Heart left ventricle (tissue), 16 donors: ENCODE data around the gene TENT4B. TPM values are rescaled to one million over a fixed set of nuclear protein-coding genes. Genes with fewer than 3 reads are reported as not detected.

ENCODE experiments used
- ATAC-seq, 4 donors: fragments of 200-7000 bp; cut with Tn5 transposase; one replicate each; pipeline ENCODE4 v1.9.1; 2020 to 2022; ENCODE audit warnings: moderate library complexity in 4 of 4, mild to moderate bottlenecking in 3 of 4, moderate number of reproducible peaks in 1 of 4
- DNase-seq, 5 donors: peaks; one replicate each; pipeline ENCODE4 v3.0.0-alpha.2; 2020
- H3K27ac ChIP-seq, 12 donors: fragments of 200-600 bp; sonication (generic) in 4 of 12; one replicate each; pipeline versions ENCODE4 v1.5.0 to v1.8.0; 2016 to 2022; ENCODE audit warnings: mild to moderate bottlenecking in 2 of 12
- H3K27me3 ChIP-seq, 9 donors: fragments of 200-600 bp; sonication (generic) in 2 of 9; one replicate each; pipeline versions ENCODE4 v1.5.1 to v1.8.0; 2016 to 2022; ENCODE audit warnings: mild to moderate bottlenecking in 3 of 9
- H3K36me3 ChIP-seq, 9 donors: fragments of 200-600 bp; sonication (generic) in 2 of 9; one replicate each; pipeline versions ENCODE4 v1.5.0 to v1.8.0; 2018 to 2022; ENCODE audit warnings: mild to moderate bottlenecking in 2 of 9
- H3K4me1 ChIP-seq, 12 donors: fragments of 200-600 bp; sonication (generic) in 4 of 12; one replicate each; pipeline versions ENCODE4 v1.5.0 to v1.8.0; 2016 to 2022; ENCODE audit warnings: mild to moderate bottlenecking in 3 of 12
- H3K4me3 ChIP-seq, 12 donors: fragments of 200-600 bp; sonication (generic) in 4 of 12; one replicate each; pipeline versions ENCODE4 v1.5.0 to v1.8.0; 2017 to 2022; ENCODE audit warnings: mild to moderate bottlenecking in 9 of 12, moderate library complexity in 4 of 12
- H3K9me3 ChIP-seq, 12 donors: fragments of 200-600 bp; sonication (generic) in 4 of 12; one replicate each; pipeline versions ENCODE4 v1.5.0 to v1.8.0; 2016 to 2022; ENCODE audit warnings: mild to moderate bottlenecking in 1 of 12
- CTCF ChIP-seq, 12 donors: fragments of 200-600 bp; sonication (generic) in 4 of 12; IDR thresholded peaks; one replicate each; pipeline versions ENCODE4 v1.5.0 to v1.8.0; 2018 to 2022; ENCODE audit warnings: antibody characterized with exemption in 12 of 12, mild to moderate bottlenecking in 5 of 12
- POLR2A ChIP-seq, 2 donors: fragments of 450-650 bp; IDR thresholded peaks; one replicate each; pipeline ENCODE4 v1.6.1; 2017; ENCODE audit warnings: antibody characterized with exemption in 2 of 2, mild to moderate bottlenecking in 2 of 2, moderate library complexity in 2 of 2
- WGBS, 4 donors: extraction: QIAGEN DNeasy Blood & Tissue Kit in 2 of 4; methylation state at CpG; one replicate each; pipeline versions ENCODE4 v1.1.5 to v1.1.7; 2013 to 2018; 5-methylcytosine and 5-hydroxymethylcytosine counted together
- intact Hi-C, 10 donors: fragments of 100-400 bp; cut with DNase I; formaldehyde crosslinking; loops; one replicate each; pipeline versions ENCODE4 v1.11.1 to v1.14.2; 2022
- polyA plus RNA-seq, 2 donors: library from polyadenylated mRNA; stranded (reverse); fragments of 200-250 nt; gene quantifications; one replicate each; pipeline ENCODE4 v1.2.3, GENCODE V29; 2013
- total RNA-seq, 9 donors: library from RNA; depleted of rRNA in 2 of 9; stranded (reverse); fragments of >200 nt in 2 of 9; fragmentation: NEBNext Ultra II Directional in 3 of 9; extraction: Animal tissue kit (Norgen Biotek cat#: 25700) in 3 of 9; gene quantifications; one replicate each; pipeline versions ENCODE4 v1.1.0 to v1.2.4, GENCODE V29; 2016 to 2023
- donor health status: ischemic (EF 13 %, LVEDD 7.1; RV severe dilation, severe dysfunction).
- donor health status: healthy with polysubstance abuse.
- donor health status: DM: no; HTN: yes; CAD: no.
- donor health status: DM: no; HTN: no; CAD: no.
- donor health status: ischemic (EF 25% LVEDD 6.9; RV normal size, moderate dysfunction).
- donor health status: ischemic (EF 25% LVEDD 5.7; RV mildly dilated, moderate dysfunction).
- donor health status: healthy.
- donor health status: DM: yes; HTN: yes; CAD: no.
- donor health status: ischemic (EF 35%, LVEDD 5.7; RV mildly dilated, moderate dysfunction).
- donor health status: nonischemic (EF 11% LVEDD 7.7; RV severe dilation, severe dysfunction).
- donor health status: DM: yes; HTN: yes; CAD: no.
- donor health status: PGD.
- donor health status: ischemic (EF 29% LVEDD 5.4; RV normal size, mild dysfunction).
- donor health status: nonischemic (EF 23%, LVEDD 6.1; RV moderate dilation, normal function).

The TENT4B gene
- total and polyA plus RNA-seq, 11 donors = 2.2 to 8.8 (median 6.5) TPM

GRCh38 chr16:50201787-50202186 is 48.7 kb downstream of the TENT4B start:
- 56 to 81% (median 70%) methylated on average over 3 of the region's 3 CpGs for WGBS, 4 donors
- Histone ChIP-seq H3K27ac (peak overlapping the region in 2 of 12 donors; percentile 41 to 74), H3K4me1 (peaks cover 0 to 66% (median 39%) of the 10 kb centered on the region in 12 donors), H3K36me3 (no peaks in the 10 kb centered on the region), H3K27me3 (no peaks in the 10 kb centered on the region), H3K9me3 (no peaks in the 10 kb centered on the region), H3K4me3 (no peak overlapping the region)
- ATAC-seq (no peak), DNase-seq (no peak)
- intact Hi-C loops = loop anchor here in 3 of 10 donors (5.0 to 10.0 kb wide), 4 partner anchors 44 to 137 kb away; partner anchors contain the start of genes HEATR3 (in 2 of the 3) and TENT4B (in 1 of the 3)
- TF ChIP-seq POLR2A (IDR thresholded peaks at IDR 0.05) = no peak
- no peak for TF ChIP-seq CTCF (IDR thresholded peaks at IDR 0.05)

GRCh38 chr16:50202926-50203624 is 50.0 kb downstream of the TENT4B start:
- no peaks in the 10 kb centered on the region for H3K9me3 ChIP-seq
- no peaks in the 10 kb centered on the region for H3K27me3 ChIP-seq
- intact Hi-C loops = loop anchor here in 3 of 10 donors (5.0 to 10.0 kb wide), 4 partner anchors 46 to 138 kb away; partner anchors contain the start of genes HEATR3 (in 2 of the 3) and TENT4B (in 1 of the 3)
- no peaks in the 10 kb centered on the region for H3K36me3 ChIP-seq
- peaks cover 0 to 72% (median 51%) of the 10 kb centered on the region in 12 donors for H3K4me1 ChIP-seq
- H3K4me3 ChIP-seq = no peak overlapping the region
- H3K27ac ChIP-seq = peak overlapping the region in 10 of 12 donors; percentile 3 to 74 (median 34)
- no peak for TF ChIP-seq POLR2A (IDR thresholded peaks at IDR 0.05)
- TF ChIP-seq CTCF (IDR thresholded peaks at IDR 0.05) = no peak
- ATAC-seq (peak; percentile 13 to 77 (median 53)), DNase-seq (no peak)
- 40 to 53% (median 45%) methylated on average over 5 of the region's 5 CpGs for WGBS, 4 donors

GRCh38 chr16:50203681-50204080 is 50.6 kb downstream of the TENT4B start:
- ATAC-seq (peak in 2 of 4 donors; percentile 18 to 35), DNase-seq (no peak)
- 78 to 86% (median 83%) methylated on average over 5 to 6 of the region's 6 CpGs for WGBS, 4 donors
- no peak for TF ChIP-seq POLR2A (IDR thresholded peaks at IDR 0.05)
- TF ChIP-seq CTCF (IDR thresholded peaks at IDR 0.05) = no peak
- Histone ChIP-seq H3K27me3 (no peaks in the 10 kb centered on the region), H3K4me1 (peaks cover 2 to 72% (median 56%) of the 10 kb centered on the region in 12 donors), H3K9me3 (no peaks in the 10 kb centered on the region), H3K4me3 (no peak overlapping the region), H3K27ac (peak overlapping the region in 10 of 12 donors; percentile 3 to 74 (median 34)), H3K36me3 (no peaks in the 10 kb centered on the region)
- intact Hi-C loops = loop anchor here in 3 of 10 donors (5.0 to 10.0 kb wide), 4 partner anchors 46 to 139 kb away; partner anchors contain the start of genes HEATR3 (in 2 of the 3) and TENT4B (in 1 of the 3)

GRCh38 chr16:50204453-50205108 is 51.5 kb downstream of the TENT4B start:
- ATAC-seq (no peak), DNase-seq (no peak)
- no peaks in the 10 kb centered on the region for H3K9me3 ChIP-seq
- no peaks in the 10 kb centered on the region for H3K36me3 ChIP-seq
- no peaks in the 10 kb centered on the region for H3K27me3 ChIP-seq
- H3K4me3 ChIP-seq = no peak overlapping the region
- 72 to 80% (median 77%) methylated on average over 6 of the region's 6 CpGs for WGBS, 4 donors
- peaks cover 2 to 72% (median 55%) of the 10 kb centered on the region in 12 donors for H3K4me1 ChIP-seq
- TF ChIP-seq CTCF (IDR thresholded peaks at IDR 0.05) (no peak), POLR2A (IDR thresholded peaks at IDR 0.05) (no peak)
- peak overlapping the region in 1 of 12 donors; percentile 17 for H3K27ac ChIP-seq
- intact Hi-C loops = loop anchor here in 4 of 10 donors (5.0 to 10.0 kb wide), 5 partner anchors 47 to 182 kb away; partner anchors contain the start of genes HEATR3 (in 2 of the 4) and TENT4B (in 1 of the 4)
